ENCODE results near the gene NLE1.
"Not testable (repeated sequence)": the region's sequence is repeated elsewhere in the genome, so short reads cannot be mapped to it uniquely, and the experiment has no call there.

The NLE1 gene

DNA sequence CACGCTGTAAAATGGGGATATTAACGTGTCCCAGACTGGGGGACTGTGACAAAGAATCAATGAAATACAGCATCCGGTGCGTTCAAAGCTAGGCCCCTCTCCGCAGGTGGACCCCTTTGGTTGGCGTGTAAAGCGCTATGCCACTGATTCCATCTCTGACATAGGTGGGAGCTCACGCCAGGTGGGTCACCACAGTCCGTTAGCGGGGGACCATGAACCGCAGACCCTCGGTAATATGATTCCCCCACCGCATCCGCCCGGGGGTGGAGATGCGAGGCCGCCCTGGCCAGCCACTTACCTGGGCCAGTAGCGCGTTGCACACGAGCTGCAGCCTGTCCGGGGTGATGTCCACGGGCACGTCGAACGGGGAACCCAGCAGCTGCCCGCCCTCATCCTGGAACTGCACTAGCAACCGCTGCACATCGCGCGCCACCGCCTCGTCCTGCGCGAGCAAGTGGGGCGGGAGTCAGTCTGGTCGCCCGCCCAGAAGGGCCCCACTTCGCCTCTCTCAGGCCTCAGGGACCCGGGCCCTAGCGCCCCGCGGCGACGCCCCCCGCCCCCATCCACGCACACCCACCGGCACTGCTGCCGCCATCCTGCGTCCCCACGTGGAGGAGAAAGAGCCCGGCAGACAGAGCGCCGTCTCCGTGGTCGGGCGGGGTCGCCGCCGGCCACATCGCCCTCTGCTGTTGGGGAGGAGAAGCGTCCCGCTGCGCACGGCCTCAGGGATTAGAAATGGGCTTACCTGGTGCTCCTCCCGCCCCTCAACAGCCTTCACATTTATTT, at the start of gene NLE1:
NLE1 (minus strand) TSS at position 623 of the 786 bp plus-strand sequence; CDS start at position 595, 28 bp downstream.
- DNase-seq (ENCODE audit: low spot score) = peak; percentile 86

- no peak for DNase-seq (ENCODE audit: low spot score)
Observed at GRCh38 chr17:35191001-35191695, 49.0 kb upstream of the NLE1 start.

DNA sequence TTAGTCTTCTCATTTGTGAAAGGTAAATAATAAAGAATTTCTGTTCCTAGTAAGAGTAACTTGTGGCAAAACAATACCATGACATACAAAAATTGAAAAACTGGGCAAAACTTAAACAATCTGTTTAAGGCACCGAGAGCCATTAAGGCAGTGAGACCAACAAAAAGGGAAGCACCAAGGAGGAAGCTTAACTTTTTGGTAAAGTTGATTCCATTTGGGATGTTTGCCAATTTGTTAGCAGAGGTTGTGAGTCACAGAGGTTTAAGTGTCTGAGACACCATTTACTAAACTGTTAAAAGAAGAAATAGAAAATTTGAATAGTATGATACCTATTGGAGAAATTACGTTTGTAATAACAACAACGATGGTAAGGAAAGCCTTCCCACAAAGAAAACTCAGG, 47.2 kb upstream of the NLE1 start:
- DNase-seq (ENCODE audit: low spot score) = peak; percentile 33

DNA sequence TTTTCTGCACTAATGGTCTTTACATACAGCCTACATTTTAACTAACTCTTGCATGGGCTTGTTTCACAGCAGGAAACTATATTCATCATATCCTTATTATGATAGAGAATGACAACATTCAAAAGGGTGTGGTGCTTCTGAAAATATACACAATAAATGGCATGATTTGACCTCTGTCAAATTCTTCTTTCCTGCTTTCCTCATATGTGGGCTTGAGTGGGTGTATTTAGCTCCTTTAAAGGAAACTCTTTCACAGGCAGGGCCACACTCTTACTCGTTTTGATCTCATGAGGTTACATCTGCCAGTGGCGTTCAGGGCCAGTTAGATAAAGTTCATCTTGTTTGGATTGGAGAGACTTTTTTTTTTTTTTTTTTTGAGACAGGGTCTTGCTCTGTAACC, 46.0 kb upstream of the NLE1 start:
- DNase-seq (ENCODE audit: low spot score) = no peak

DNA sequence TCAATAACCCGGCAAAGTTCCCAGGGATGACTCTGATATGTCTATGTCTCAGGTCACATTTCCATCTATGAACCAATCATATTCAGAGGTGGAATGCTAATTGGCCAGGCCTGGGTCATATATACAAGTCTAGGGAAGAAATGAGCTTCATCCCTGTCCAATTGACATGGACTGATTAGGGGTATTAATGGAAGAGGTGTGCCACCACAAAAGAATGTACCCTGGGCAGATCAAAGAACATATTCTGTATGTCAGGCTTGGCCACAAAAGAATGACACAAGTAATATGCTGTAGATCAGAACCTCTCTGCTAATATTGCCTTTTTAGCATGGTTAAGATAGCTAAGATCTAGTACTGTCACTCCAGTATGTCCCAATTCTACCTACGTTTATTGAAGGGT, 45.4 kb upstream of the NLE1 start:
- DNase-seq (ENCODE audit: low spot score) = no peak

- DNase-seq (ENCODE audit: low spot score) = no peak
Observed at GRCh38 chr17:35185849-35186248, 43.7 kb upstream of the NLE1 start.

DNA sequence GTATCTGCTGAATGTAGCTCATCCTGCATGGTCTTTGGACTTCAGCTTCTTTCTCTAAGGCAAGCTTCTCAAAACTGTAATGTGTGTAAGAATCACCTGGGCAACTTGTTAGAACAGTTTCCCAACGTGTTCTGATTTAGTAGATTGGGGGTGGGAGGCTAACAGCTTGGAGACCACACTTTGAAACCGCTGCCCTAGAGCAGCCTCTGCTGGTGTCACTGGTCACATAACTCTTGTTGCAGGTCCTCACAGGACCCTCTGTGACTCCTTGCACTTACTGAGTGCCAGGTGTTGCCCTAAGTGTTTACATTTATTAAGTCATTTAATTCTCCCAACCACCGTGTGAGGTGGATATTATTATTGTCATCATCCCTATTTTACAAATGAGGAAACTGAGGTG, 42.2 kb upstream of the NLE1 start:
- no peak for DNase-seq (ENCODE audit: low spot score)

DNA sequence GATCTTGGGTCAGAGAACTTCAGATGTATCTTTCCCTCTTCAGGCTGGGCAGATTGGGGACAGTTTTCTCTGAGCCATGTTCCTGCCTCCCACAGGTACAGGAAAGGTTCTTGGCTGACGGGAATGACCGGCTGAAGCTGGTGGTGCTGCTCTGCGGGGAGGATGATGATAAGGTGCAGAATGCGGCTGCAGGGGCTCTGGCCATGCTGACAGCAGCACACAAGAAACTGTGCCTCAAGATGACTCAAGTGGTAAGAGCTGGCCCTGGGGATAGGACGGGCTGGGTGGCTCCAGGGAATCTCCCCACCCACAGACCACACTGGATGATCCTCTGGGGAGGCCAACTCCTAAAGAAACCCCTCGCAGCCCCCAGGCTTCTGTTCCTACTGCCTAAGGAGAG, 41.2 kb upstream of the NLE1 start:
- no peak for DNase-seq (ENCODE audit: low spot score)

- DNase-seq (ENCODE audit: low spot score) = not testable (repeated sequence)
Observed at GRCh38 chr17:35179379-35179778, 37.3 kb upstream of the NLE1 start.

DNA sequence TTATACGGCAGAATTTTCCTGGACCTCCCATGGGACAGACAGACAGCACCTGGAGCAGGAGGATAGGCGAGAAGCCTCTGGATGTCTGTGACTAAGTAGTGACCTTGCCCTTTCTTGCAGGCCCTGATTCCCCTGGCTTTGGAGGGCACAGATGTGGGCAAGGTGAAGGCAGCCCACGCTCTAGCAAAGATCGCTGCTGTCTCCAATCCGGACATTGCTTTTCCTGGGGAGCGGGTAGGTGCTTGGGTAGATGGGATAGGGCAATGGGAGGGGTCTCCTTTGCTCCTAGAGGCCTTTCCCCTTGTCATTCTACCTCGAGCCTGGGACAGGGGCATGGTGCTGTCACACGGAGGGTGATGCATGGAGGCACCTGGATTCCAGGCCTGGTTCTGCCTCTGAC, 34.8 kb upstream of the NLE1 start:
- DNase-seq (ENCODE audit: low spot score) = no peak

DNA sequence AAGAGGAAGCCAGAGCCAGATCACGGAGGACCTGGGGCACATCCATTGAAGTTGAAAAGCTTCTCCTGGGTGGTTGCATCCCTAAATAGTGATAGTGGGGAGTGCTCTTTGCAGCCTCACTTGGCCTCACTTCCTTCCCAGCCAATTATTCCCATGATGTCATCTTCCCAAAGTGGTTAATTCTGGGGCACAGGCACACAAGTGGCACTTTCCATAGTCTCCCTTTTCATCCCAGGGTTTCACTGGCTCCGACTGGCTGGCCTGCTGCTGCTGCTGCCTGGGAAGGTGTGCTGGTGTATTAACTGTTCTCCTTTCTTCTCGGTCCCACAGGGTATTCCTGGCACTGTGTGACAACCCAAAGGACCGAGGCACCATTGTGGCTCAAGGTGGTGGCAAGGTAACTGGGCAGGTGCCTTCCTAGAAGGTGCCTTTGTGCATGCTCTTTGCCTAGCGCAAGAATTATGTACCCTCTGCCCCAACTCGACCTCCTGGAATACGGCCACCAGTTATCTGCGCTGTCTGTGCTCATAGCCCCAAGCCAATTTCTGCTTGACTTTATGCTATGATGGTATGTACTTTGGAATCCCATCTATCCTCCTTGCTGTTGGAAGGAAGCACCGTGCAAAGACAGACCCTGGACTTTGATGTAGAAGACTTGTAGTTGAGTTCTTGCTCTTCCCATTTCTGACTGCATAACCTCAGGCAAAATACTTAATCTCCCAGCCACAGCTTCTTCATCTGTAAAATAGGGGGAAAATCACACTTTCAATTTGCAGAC, 33.7 kb upstream of the NLE1 start:
- DNase-seq (ENCODE audit: low spot score) = no peak

DNA sequence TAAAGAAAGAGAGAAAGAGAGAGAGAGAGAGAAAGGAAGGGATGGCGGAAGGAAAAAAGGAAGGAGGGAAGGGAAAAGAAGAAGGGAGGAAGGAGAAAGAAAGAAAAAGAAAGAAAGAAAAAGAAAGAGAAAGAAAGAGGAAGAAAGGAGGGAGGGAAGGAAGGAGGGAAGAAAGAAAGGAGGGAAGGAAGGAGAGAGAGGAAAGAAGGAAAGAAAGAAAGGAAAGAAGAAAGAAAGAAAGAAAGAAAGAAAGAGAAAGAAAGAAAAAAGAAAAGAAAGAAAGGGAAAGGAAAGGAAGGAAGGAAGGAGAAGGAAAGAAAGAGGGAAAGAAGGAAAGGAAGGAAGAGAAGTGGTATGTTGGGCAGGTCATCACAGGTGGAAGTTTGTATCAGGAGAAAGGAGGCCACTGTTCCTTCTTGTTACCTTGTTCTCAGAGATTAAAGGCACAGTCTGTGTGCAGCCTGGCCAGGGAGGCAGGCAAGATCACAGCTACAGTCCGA, 32.8 kb upstream of the NLE1 start:
- no peak for DNase-seq (ENCODE audit: low spot score)

- not testable (repeated sequence) for DNase-seq (ENCODE audit: low spot score)
Observed at GRCh38 chr17:35172321-35172720, 30.2 kb upstream of the NLE1 start.

DNA sequence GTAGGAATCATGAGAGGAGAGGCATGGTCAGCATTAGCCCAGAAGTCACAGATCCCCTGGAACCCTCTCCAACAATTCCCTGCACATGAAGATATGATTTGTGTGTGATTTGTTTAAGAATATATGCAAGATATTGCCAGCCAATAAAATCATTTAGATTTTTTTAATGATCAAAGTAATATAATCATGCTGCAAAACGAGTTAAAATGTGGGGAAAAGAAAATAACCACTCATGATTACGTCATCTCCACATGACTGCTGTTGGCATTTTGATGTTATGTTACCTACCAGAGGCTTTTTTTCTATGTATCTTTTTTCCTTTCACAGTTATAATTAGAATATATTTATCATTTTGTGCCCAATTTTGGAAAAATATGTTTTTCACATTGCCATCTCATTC, 29.7 kb upstream of the NLE1 start:
- no peak for DNase-seq (ENCODE audit: low spot score)

DNA sequence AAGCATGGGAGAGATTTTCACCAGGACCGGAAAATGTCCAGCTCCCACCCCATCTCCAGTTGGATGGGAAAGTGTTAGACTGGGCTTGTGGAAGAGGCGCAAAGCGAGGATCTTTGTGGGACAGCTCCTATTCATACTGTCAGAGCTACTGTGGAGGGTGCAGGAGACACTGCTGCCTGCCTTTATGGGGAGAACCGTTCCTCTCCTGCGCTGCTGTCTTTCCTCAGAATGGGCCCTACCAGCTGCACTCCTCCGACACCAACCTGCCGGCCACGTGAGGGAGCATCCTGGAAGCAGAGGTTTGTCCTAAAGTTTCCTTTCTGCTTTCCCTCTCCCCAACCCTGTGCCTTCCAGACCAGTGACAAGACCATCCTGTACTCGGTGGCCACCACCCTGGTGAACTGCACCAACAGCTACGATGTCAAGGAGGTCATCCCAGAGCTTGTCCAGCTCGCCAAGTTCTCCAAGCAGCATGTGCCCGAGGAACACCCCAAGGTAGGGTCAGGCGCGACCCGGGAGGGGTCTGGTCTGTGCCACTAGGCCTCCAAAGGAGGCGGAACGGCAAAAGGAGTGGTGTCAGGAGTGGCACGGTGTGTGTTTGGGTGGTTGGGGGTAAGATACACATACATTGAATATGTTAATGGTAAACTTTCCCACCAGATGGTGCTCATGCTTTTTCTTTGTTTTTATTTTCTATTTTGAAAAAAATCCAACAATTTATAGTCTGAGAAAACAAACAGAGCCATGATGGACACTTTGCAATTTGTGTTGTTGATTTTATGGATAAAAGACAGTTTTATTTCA, 29.1 kb upstream of the NLE1 start:
- no peak for DNase-seq (ENCODE audit: low spot score)

GRCh38 chr17:35169835-35170363, 27.8 kb upstream of the NLE1 start:
- DNase-seq (ENCODE audit: low spot score) = no peak

- DNase-seq (ENCODE audit: low spot score) = no peak
Observed at GRCh38 chr17:35167666-35168065, 25.6 kb upstream of the NLE1 start.

- DNase-seq (ENCODE audit: low spot score) = peak; percentile 68
Observed at GRCh38 chr17:35167046-35167445, 24.9 kb upstream of the NLE1 start.

GRCh38 chr17:35166526-35166925, 24.4 kb upstream of the NLE1 start:
- DNase-seq (ENCODE audit: low spot score) = no peak

- DNase-seq (ENCODE audit: low spot score) = no peak
Observed at GRCh38 chr17:35164716-35165115, 22.6 kb upstream of the NLE1 start.

DNA sequence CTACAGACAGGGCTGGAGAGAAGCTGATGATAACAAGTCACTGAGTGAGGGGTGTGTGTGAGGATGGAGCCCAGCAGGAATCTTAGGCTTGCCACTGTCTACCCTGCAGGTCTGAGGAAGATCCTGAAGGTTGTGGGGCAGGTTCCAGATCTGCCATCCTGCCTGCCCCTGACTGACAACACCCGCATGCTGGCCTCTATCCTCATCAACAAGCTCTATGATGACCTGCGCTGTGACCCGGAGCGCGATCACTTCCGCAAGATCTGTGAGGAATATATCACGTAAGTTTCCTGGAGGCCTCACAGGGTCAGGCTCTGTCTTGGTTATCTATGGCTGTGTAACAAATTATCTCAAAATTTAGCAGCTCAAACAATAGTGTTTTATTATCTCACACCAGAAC, 21.8 kb upstream of the NLE1 start:
- no peak for DNase-seq (ENCODE audit: low spot score)

GRCh38 chr17:35162755-35163154, 20.7 kb upstream of the NLE1 start:
- DNase-seq (ENCODE audit: low spot score) = no peak

Measured in Ammon's horn (tissue), 1 donor.